Stimulated activated CD8-positive, alpha-beta memory T cell treated with anti-CD3 and anti-CD28 coated beads, Interleukin-7, amount 100 ng/mL, for 4 hours (primary cell): ENCODE data around the gene HECW1.

Experiments
- DNase-seq, 2 donors: peaks; one replicate each; pipeline ENCODE4 v3.0.0-alpha.2; 2020; ENCODE audit warnings: low read depth in 2 of 2

Gene HECW1

DNA sequence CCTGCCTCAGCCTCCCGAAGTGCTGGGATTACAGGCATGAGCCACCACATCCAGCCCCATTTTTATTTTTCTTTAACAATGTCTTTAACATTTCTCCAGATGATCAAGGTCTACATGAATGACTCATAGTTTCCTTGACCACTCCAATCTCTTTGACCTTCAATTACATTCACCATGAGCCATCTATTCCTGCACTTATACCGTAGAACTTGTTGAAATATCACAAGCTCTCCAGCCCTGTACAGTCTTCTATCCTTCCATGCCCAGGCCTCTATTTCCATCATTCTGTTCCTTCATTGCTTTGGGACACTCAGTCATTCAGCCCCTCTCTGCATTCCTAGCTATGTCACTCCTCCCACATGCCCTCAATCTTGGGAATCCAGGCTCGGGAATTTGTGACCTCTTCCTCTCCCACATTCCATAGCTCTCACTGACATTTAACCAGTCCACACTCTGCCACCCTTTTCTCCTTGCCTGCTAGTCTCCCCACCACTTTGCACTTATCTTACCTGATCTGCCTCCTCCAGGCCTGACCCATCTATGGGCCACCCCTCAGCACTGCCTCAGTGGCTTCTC is 318.7 kb downstream of the HECW1 start:
- DNase-seq: no peak

DNA sequence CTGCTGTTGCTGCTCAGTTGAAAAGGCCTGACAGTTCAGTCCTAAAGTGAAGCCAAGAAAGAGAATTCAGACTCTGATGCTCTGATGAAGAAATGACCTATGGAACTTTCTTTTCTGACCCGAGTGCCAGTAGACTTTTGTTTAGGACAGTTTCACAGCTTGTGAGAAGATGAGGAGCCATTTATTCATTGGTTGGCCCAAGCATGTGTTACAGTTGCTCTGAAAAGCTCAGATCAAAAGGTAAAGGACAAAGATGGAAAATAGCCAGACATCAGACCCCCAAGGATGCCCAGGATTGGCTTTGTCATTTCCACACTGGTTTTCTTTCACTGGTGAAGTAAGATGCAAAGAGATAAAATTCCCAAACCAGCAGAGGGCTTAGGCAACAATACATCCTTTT is 321.2 kb downstream of the HECW1 start:
- DNase-seq: no peak

DNA sequence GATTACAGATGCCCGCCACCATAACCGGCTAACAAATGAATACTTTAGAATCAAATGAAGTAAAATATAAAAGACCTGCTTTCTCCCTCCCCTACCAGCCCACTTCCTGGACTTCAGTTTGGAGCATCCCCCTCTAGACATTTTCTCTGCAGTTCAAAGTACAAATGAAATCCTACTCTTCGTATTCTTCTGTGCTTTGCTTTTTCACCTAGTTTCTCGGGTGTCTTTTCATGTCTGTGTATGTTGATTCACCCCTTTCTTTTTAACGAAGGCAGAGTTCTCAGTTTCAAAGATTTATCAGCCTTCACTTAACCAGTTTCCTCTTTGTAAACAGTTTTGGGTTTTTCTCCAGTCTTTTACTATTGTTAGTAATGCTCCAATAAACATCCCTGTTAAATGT is 324.6 kb downstream of the HECW1 start:
- DNase-seq: no peak

DNA sequence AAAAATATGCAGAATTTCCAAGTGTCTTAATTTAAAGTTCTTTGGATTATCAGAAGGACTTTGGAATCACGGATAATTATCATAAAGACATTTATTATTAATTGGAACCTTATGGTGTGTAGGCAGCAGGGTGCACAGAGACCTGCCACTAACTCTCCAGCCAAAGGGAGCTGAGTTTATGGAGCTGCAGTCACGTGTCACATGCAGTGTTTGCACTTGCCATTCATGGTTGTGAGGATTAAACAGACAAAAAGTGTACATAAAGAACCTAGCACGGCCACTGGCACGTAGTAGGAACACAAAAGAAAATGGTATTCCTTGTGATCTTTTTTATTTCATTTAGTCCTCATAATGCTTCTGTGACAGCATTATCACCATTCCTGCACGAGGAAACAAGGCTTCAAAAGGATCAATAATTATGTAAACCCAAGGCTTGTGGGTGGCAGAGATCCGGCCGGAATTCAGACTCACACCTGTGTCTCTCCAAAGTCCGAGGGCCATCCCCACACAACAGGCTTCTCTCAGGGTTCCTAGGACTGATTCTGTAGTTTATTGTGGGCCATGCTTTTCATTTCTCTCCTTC is 326.5 kb downstream of the HECW1 start:
- DNase-seq: no peak

DNA sequence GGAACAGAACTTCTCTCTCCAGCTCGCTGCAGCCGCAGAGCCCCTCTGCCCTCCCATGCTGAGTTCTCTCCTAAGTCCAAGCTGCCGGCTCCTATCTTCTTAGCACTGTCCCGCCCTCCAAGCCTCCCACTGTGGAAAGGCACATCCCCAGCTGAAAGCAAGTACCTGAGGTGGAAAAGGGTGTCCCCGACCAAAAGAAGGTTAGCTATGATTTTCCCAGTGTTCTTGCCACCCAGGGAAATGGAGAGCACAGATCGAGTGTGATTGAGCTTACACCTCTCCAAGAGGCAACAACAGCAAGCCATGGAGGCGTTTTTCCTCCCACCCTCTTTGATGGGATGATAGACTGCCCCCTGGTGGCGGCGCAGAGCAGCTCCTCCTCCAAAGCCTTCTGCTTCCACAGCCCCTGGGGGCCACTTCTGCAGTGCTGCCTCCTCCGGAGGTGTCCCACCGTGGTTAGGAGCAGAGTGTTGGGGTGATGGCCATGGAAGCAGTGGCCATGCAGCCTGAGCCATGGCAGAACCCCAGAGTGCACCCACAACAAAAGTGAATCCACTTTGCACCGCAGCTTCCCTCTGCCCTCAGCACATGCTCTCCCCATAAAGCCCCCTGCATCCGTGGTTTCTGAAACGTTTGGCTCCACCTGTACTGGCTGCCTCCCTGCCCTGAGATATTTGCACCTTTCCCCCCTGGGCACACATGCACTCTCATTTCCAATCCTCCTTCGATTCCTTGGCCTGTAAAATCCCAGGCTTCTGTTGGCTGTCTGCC is 327.4 kb downstream of the HECW1 start:
- peak; percentile 28 to 33 for DNase-seq

DNA sequence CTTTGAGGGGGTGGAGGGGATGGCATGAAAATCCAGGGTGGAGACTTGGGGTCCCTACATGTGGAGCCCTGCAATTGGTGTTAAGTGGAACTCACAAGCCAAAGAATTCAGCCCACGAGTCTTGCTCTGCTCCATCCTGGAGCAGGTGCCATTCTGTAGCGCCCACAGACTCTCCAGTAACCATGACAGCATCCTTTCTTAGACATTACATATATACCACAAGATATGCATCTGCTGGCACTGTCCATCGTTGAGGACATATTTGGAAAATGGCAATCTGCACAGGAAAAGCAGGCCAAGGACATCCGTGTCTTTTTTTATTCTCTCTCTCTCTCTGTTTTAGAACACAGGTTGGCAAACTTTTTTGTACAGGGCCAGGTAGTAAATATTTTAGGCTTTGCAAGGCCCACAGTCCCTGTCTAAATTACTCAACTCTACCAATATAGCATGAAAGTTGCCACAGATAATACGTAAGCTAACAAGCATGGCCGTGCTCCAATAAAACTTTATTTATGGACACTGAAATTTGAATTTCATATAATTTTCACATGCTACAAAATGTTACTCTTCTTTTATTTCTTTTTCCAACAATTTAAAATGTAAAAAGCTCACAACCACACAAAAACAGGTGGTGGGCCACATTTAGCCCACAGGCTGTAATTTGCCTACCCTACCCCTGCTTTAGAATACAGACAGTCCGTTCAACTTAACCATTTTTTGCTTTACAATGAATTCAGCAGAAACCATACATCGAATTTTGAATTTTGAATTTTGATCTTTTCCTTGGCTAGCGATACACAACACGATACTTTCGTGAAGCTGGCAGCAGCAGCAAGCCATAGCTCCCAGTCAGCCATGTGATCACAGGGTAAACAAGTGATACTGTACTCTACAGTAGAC is 329.0 kb downstream of the HECW1 start:
- DNase-seq: no peak

DNA sequence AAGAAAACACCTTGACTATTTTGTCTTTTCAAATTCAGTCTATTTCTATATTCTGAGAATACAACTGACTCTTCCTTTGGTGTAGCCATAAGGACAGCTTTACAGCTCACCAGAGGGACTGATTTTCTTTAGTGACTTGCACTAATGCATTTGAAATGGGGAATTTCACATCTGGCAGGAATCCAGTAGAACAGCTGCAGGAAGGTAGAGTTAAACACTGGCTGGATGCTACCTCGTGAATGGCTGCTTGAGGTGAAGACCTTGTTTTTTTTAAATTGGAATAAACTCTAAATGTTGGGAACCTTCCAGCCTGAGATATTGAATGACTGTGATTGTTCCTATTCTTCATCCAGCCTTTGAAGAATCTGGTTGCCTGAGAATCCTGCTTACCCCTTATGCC is 330.9 kb downstream of the HECW1 start:
- DNase-seq: no peak

DNA sequence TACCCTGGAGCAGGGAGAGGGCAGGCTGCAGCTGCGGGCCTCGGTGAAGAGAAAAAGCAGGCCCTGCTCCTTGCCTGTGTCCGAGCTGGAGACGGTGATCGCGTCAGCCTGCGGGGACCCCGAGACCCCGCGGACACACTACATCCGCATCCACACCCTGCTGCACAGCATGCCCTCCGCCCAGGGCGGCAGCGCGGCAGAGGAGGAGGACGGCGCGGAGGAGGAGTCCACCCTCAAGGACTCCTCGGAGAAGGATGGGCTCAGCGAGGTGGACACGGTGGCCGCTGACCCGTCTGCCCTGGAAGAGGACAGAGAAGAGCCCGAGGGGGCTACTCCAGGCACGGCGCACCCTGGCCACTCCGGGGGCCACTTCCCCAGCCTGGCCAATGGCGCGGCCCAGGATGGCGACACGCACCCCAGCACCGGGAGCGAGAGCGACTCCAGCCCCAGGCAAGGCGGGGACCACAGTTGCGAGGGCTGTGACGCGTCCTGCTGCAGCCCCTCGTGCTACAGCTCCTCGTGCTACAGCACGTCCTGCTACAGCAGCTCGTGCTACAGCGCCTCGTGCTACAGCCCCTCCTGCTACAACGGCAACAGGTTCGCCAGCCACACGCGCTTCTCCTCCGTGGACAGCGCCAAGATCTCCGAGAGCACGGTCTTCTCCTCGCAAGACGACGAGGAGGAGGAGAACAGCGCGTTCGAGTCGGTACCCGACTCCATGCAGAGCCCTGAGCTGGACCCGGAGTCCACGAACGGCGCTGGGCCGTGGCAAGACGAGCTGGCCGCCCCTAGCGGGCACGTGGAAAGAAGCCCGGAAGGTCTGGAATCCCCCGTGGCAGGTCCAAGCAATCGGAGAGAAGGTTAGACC is 332.5 kb downstream of the HECW1 start:
- no peak for DNase-seq

DNA sequence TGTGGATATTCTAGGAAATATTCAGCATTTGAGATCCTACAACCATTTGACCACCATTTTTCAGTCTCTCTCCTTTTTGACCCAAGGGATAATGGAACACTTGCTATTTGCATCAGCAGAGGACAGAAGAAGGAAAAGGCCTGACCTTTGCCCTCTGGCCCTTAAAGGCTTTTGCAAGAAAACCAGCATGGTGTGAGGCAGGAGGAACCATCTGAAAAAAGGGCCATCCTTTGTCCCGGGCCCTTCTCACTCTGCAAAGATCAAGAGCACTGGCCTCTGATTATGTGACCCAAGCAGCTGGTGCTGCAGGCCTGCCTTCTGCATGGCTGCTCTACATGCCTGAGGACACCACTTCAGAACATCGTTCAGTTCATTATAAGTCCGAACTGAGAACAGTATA is 337.1 kb downstream of the HECW1 start:
- DNase-seq: no peak

DNA sequence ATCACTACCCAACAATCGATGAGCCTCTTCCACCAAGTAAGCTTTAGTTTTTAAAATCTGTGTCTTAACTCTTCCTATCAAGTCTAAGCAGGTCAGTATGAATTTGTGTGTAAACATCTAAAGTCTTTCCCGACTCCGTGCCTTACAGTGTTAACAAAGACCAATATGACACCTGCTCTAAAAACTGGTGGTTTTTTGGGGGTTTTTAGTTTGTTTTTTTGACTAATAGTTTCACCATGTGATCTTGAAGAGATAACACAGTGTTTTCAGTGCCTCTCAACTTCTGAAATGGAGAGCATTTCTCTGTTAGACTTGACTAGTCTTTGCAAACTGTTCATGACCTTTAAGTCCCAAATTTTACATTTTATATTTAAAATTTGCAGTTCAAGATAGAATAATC is 338.4 kb downstream of the HECW1 start:
- DNase-seq: no peak

DNA sequence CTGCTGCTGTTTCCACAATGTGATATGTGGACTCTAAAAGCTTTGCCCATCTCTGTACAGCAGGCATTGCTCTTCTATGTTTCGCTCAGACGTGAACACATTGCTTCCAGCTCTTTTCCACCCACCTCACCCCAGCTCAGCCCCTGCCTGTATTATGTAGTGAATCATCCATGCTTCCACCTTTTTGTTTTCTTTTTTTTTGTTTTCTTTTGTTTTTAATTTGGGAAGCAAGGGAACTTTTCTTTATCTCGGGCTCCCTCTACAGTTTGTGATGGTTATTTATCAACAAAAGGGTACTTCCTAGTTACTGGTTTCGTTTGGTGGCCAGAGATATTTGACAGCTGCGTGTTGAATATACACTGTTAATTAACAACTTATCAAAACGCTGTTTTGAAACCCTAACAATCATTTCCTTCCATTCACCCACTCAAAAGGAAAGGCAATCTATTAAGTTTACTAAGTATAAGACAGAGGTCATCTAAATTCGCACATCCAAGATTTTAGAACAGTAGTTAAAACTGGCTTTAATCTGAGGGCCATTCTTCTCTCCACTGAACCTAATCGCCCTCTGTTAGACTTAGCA is 342.6 kb downstream of the HECW1 start:
- DNase-seq: no peak

DNA sequence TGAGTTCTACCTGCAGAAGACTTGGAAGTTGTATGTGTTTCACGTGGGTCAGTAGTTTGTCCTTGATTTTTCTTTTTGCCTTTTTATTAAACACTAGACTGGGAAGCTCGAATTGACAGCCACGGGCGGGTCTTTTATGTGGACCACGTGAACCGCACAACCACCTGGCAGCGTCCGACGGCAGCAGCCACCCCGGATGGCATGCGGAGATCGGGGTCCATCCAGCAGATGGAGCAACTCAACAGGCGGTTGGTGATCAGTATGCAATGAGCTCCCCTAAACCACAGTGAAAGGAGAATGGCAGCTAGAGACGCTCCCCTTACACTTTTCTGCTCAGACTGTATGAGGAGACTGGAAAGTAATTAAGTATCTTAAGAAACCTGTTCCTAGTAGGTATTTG is 343.8 kb downstream of the HECW1 start:
- DNase-seq: no peak

DNA sequence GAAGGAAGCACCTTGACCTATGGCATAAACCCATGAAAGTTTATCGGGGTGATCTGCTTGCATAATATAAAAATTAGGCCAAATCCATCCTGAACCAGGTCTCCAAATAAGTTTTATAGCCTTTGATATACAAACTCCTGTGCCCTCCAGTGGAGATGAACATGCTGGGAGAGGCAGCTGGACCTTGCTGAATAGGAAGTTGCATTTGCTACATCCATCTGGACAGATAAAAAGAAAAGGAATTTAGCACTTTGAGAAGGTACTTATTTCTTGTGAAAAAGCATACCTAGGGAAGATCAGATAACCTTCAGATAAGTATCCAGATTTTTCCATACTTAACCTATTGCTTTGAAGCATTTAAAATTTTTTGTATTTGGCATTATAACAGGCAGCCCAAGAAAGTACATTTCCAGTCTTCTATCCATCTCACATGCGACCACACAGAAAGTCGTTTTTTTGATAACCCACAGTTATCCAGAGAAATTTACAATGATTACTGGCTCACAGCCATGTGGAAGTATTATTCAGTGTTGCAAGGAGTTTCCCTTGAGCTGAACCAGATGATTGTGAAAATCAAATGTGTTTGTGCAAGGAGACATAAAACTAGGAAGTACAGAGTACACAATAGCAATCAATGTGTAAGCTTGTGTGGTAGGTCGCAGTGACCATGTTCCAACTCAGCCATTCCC is 346.0 kb downstream of the HECW1 start:
- no peak for DNase-seq

DNA sequence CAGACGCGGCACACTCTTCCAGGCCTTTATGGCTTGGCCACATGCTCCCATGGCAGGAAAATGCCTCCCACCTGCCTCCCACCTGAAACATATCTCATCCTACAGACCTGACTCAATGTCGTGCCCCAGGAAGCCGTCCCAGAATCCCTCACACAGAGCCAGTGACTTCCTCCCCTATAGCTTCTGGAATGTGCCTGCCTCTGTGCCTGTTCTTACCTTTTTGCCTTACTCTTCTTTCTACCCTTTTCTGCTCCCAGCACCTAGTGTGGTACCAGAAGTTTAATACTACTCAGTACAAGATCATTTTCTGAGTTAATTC is 346.5 kb downstream of the HECW1 start:
- DNase-seq: no peak

DNA sequence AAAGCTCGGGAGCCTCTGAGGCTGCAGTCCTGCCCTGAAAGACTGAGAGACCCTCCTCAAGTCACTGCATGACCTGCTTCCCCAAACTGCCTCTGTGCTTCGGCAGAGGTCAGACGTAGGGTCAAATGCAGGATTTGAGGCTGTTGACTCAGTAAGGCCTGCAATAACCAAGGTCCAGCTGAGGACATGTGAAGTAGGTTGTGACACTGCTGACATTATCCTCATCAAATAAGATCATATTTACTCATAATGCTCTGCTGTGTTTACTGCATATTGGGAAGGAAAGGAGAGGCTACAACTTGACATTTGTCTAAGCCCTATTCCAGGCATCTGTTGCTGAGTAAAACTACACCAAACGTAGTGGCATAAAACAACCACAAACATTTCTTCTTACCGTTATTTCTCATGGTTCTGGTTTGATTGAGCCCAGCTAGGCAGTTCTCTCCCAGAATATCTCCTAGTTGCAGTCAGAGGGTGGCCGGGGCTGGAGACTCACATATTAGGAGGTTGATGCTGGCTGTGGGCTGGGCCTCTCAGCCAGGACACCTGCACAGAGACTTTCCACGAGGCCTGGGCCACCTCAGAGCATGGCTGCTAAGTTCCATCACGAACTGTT is 348.4 kb downstream of the HECW1 start:
- no peak for DNase-seq

DNA sequence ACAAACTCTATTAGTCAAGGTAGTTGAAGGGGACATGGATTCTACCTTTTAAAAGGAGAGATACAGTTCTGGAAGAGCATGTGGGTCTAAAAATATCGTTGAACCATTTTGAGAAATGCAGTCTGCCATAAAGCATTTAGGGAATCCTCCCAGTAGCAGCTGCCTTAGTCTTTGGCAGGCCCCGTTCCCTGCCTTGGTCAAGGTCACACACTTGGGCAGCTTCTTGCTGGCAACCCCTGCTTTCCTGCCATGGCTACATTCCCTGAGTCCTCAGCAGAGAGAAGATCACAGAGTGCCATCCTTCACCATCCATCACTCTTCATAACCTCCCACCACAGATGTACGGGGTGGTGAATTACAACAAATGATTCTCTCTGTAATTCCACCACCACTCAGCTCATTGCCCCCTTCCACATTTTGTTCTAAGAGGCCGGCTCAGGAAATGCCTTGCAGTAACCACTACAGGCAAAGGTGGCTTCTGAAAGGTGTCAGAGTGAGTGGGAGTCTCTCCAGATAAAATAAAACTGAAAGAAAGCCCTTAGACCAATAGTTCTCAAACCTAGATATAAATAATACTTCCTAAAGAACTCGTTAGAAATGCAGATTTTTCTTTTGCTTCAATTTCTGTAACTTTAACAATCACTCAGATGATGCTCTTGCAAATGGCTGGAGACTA is 349.0 kb downstream of the HECW1 start:
- no peak for DNase-seq

DNA sequence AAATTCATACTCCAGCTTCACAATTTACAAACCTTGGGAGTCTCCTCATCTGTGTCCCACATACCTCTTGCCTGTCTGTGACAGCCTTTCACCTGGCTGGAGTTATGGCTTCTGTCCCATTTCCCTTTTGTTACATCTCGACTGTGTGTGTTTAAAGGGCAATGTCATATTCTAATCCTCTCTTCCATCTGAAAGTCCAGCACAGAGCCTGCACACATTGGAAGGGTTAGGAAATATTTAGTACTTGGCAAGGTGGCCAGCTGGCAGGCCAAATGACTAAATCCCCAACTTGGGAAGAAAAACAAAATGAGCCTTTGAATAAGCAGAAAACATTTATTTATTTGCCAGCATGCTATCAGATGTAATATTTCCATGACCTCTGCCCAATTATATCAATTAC is 350.4 kb downstream of the HECW1 start:
- DNase-seq: no peak

DNA sequence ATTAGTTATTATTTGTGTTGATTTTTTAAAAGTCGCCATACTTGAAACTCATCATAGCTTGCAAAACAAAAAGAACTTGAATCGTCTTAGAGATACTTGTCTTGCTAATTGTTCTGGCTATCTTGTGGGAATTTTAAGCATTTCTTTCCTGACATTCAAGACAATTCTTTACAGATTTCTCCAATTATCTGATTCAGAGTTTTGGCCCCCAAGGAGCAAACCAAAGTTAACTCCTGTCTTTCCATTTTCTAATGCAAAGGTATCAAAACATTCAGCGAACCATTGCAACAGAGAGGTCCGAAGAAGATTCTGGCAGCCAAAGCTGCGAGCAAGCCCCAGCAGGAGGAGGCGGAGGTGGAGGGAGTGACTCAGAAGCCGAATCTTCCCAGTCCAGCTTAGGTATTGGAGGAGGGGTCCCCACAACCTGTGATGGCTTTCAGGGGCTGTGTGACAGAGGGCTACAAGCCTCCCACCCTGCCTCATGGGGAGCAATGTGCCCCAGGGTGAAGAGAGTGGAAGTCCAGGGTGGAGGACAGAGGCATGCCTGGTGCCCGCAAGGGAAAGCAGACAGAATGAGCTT is 351.0 kb downstream of the HECW1 start:
- no peak for DNase-seq
